Measurements from ENCODE around the gene CACNA1E.

The CACNA1E gene

DNA sequence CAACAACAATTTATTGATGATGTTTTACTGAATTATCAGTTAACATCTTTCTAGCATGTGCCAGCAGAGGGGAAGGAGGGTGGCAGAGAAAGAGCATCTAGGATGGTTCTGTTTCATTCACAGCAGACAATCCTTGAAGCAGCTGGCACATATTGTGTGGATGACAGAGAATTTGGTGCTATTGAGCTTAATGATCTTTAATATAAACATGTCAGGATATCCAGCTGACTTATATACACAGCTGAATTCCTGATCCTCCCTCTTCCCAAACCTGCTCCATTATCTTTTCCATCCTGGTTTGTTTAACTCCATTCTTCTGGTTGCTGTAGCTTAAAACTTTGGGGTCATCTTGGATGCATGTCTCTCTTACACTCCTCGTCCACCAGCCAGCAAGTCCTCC lies 218.6 kb downstream of the CACNA1E start:
- no peak for DNase-seq (ENCODE audit: low read depth)

DNA sequence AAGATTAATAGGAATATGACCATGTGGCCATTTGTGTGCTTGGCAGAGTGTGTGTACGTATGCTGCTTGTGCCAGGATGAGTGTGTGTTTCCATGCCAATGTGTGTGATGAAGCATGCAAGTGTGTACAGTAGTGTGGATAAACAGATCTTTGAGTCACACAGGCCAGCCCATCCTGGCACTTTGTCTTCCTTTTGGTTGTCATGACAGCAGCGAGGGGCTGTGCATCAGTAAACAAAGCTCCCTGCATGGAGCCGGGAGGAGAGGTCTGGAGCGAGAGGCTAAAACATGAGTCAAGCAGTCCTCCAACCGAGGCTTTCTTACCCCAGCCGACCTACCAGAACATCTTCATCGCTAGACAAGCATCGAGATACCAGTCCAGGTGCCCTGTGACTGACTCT lies 221.2 kb downstream of the CACNA1E start:
- DNase-seq (ENCODE audit: low read depth): no peak

DNA sequence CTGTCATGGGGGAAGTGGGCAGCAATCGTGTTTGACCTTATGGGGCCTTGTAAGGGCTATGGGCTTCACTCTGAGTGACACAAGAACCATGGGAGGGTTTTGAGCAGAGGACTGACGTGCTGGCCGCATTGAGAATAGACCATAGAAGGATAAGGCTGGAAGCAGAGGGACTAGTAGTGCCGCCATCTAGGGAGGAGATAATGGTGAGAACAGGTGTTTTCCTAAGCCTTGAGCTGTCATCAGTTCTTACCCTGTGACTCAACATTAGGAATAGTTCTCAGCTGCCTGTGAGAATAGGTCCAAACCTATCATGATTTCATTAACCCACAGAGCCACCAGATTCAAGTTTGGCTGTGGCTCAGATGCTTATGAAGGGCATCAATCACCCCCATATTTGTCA lies 228.5 kb downstream of the CACNA1E start:
- DNase-seq (ENCODE audit: low read depth): no peak

DNA sequence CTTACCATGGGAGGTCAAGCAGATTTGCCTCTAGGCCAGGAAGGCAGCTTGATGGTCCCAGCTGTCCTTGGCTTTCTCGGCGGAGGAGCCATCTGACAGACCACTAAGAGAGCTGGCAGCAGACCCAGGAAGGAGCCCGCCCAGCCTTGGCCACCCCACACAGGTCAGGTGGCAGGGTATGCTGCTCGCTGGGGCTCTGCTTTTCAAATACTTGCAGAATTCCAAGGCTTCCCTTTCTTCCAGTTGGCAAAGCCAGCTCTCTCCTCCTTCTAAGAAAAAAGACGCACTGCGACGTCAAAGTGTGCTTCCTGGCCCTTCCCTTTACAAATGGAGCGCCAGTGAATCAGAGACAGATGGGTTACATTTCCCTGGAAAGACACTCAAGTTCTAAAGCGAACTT lies 229.4 kb downstream of the CACNA1E start:
- no peak for DNase-seq (ENCODE audit: low read depth)

DNA sequence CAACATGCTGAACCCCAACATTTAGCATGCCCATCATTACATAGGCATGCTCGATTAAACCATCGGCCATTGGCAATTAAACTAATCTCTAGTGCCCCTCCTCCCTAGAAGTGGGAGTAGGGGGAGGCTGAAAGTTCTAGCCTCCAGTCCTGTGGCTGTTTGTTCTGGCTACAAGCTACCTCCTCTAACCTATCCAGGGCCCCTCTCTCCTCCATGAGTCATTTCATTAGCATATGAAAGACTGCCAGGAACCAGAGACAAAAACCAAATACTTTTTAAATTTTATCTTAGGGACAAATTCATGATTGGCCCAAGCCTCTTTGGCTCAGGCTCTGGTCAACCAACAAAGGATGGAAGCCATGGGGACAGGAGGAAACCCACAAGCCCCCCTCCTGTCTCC lies 231.1 kb downstream of the CACNA1E start:
- no peak for DNase-seq (ENCODE audit: low read depth)

DNA sequence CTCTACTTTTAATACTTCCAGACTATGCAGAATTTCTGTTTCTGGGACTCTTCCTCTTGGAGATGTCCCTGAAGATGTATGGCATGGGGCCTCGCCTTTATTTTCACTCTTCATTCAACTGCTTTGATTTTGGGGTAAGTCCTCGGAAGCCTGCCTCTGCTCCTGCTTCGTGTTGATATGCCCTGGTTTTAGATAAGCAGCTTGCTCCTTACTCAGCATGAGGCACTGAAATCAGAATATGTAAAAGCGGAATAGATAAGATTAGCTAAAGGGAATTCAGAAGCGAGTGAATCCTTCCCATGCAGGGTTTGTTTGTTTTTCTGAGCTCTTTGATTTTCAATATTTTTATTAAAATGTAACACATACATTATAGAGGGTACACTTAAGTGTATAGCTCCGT lies 234.7 kb downstream of the CACNA1E start:
- DNase-seq (ENCODE audit: low read depth): no peak

DNA sequence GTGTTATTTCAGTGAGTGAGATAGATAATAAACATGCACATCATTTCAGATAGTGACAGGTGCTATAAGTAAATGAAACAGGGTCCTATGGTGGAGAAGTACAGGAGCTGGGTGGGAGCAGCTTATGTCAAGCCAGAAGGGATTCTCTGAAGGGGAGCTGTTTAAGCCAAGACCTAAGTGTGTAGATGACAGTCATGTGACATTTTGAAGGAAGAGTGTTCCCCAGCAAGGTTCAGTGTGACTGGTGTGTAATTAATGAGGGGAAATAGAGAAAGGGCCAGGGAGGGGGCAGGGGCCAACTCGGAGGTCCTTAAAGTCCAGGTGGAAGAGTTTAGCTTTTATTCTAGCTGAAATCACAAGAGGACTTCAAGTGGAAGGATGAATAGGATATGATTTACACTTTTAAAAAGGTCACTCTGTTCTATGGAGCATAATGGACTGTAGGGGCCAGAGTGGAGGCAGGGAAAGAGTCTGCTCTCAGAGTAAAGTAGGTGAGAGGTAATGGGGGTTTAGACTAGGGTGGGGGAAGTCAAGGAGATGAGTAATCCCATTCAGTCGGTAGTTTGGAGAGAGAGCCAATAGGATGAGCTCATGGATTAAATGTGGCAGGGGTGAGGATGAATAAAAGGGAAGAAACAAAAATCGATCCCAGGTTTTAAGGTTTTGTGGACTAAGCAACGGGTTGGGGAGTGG lies 243.1 kb downstream of the CACNA1E start:
- no peak for DNase-seq (ENCODE audit: low read depth)

DNA sequence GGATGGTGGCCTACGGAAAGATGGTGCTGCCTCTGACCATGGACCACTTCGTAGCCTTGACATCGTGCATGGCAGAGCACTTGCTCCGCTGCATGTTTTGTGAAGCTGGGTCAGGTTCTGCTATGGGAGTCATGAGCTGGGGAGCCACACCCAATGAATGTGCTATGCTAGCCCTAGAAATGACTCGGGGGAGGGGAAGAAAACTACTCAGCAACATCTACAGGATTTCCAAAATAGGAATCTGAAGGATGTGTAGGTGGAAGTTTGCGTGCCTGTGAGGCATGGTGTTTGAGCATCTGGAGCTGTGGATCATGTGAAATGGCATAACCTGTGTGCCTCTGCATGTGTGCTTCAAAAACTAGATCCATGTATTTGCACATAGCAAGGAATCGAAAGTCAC lies 247.3 kb downstream of the CACNA1E start:
- no peak for DNase-seq (ENCODE audit: low read depth)

DNA sequence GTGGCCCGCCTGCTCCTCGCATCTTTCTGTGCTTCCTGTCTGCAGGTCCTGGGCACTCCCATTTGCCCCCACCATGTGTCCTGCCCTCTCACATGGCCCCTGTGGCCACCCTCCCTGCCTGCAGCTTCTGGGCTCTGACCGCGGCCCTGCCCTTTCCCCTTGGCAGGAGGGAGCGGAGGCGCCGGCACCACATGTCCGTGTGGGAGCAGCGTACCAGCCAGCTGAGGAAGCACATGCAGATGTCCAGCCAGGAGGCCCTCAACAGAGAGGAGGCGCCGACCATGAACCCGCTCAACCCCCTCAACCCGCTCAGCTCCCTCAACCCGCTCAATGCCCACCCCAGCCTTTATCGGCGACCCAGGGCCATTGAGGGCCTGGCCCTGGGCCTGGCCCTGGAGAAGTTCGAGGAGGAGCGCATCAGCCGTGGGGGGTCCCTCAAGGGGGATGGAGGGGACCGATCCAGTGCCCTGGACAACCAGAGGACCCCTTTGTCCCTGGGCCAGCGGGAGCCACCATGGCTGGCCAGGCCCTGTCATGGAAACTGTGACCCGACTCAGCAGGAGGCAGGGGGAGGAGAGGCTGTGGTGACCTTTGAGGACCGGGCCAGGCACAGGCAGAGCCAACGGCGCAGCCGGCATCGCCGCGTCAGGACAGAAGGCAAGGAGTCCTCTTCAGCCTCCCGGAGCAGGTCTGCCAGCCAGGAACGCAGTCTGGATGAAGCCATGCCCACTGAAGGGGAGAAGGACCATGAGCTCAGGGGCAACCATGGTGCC lies 249.1 kb downstream of the CACNA1E start:
- DNase-seq (ENCODE audit: low read depth): no peak

DNA sequence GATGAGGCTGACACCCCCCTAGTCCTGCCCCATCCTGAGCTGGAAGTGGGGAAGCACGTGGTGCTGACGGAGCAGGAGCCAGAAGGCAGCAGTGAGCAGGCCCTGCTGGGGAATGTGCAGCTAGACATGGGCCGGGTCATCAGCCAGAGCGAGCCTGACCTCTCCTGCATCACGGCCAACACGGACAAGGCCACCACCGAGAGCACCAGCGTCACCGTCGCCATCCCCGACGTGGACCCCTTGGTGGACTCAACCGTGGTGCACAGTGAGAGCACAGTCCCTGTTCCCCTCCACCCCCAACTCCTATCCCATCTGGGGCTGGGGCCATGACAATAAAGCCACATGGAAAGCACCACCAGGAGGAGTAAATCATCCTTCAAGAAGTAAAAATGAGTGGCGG lies 250.2 kb downstream of the CACNA1E start:
- DNase-seq (ENCODE audit: low read depth): no peak

DNA sequence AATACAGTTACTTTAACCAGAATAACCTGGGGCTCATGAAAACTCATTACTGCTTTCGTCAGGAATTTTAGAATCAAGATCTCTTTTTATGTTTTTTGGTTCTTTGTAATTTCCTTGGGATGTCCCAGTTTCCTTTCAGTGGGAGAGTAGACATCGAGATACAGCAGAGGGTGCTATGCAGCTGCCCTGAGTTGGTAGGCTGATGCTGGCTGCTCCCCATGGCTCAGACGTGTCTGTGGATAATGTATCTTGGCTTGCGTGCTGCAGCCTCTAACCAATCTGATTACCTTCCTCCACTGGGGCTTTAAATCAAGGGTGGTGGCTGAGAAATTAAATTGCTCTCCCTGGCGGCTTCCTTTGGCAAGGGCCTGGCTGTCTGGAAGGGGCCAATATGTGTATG lies 253.7 kb downstream of the CACNA1E start:
- no peak for DNase-seq (ENCODE audit: low read depth)

DNA sequence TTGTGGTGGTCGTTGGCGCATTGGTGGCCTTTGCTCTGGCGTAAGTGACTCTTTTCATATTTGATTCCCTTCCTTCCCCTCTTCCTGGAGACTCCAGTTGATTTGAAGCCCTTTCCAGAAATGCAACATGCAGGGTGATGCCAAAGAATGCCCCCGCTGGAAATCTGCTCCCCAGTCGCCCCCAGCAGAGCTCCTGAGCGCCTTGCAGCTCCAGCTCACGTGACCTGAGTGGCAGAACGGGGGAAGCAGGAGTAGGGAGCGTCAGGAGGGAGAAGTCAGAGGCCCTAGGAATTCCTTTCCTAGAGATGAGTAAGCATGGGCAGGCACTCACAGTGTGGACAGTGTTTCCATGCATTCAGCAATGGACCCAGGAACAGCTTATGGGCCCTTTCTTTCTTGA lies 255.9 kb downstream of the CACNA1E start:
- DNase-seq (ENCODE audit: low read depth): no peak

DNA sequence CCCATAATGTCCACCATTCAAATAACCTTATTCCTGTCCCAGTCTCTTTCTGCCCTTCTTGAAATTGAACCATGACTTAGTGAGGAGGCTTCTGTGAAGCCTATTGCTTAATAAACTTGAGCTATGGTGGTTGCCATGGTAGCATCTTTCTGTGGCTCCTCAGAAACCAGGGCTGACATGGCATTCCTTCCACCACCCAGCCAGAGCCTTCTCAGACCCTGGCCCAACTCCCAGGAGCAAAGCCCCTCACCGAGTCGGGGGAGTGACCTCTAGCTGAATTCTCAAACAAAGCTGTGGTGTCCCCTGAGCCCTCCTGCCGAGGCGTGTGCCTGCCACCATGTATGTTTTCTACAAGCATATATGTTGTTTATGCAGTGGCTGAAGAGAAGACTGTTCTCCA lies 259.1 kb downstream of the CACNA1E start:
- no peak for DNase-seq (ENCODE audit: low read depth)

DNA sequence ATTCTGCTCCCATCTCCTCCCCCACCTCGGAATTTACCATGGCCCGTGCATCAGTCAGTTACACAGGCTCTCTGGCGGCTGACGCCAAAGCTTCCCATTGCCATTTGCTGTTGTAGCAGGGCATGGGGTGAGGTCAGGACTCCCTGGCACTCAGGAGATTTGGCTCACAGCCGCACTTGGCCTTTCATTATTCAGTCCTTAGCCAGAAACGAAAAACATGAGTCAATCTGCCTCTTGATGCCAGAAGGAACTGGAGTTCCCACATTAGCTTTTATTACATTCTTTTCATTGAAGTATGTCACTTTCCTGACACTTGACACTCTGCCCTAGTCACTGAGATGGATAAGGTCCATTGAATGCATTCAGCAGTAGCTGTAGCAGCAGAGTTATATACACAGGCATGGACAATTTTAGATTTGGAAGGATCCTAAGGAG lies 260.6 kb downstream of the CACNA1E start:
- DNase-seq (ENCODE audit: low read depth): no peak

DNA sequence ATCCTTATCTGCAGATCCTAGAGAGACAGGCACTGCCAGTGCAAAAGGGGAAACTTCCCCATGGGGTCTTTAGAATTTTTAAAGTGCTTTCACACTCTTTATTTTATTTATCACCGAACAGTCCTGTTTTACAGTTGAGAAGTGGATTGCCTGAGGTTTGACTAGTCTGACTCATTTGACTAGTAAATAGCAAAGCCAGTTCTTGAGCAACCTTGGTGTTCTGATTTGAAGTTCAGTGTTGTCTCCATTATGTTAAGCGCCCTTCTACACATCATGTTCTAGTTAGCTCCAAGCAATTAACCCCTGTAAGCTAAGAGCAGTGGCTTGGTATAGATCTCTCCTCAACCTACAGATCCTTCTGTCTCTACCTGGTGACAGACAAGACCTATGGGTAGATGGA lies 262.9 kb downstream of the CACNA1E start:
- DNase-seq (ENCODE audit: low read depth): no peak

DNA sequence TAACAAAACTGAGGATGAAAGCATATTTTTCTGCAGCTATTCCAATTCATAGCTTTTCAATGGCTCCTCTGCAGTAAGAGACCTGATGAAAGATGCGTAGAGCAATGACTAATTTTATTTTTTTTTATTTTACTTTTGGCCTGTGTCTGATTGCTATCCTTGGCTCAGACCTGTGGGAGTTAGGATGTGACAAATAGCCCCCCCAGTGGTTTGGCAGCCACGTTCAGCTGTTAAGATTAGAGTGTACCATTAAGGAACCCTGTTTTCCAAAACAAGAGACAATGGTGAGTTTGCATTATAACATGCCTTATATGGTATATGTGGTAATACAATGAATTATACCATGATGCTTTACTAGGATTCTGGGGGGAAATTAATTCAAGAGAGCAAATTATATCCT lies 264.7 kb downstream of the CACNA1E start:
- no peak for DNase-seq (ENCODE audit: low read depth)

DNA sequence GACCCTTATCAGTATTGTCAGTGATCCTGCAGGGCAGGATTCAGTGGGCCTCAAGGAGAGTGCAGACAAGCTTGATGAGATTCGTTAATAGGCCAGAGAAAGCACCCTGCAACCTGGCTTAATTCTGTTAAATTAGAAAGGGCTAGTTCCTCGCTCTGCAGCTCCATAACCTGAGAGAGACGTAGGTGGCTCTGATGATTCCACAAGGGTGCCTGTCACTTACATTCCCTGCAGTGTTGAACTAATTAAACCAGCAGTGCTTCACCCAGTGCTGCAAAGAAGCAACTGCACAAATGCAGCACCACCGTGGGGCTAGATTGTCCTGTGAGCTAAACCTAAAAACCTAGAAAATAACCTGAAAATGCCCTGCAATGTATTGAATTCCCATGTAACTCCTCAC lies 270.8 kb downstream of the CACNA1E start:
- no peak for DNase-seq (ENCODE audit: low read depth)

DNA sequence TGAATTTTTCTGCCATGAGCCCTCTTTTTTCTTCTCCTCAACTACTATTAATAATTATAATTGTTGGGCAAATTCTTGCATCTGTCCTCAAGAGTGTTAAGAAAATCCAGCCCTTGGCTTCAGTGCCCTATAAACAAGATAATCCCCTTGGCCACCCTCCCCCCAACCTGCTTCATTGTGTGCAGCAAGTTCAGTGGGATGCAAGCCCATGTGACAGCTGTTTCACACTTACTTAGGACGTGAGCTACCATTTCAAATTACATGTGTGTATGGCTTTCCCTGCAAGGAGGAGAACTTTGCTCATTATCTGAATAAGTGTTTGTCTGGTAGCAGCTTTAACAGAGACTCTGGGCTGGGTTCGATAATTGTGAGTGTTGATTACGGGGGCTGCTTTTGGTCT lies 276.2 kb downstream of the CACNA1E start:
- no peak for DNase-seq (ENCODE audit: low read depth)

DNA sequence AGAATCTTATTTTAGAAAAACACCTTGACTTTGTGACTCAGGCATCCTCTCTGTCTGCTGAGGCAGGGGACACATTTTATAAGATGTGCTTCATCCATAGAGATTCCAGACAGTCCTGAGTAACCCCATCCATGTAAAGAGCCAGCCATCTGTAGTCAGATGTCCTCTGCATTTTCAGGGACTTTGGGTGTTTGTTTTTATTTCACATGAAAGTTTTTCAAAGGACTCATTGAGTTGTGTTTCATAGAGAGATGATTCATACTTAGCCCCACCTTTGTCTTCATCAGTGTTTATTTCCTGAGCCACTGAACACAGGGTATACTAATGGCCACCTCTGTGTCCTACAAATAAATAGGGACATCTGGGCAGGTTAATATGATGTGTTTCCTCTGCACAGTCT lies 280.4 kb downstream of the CACNA1E start:
- no peak for DNase-seq (ENCODE audit: low read depth)

DNA sequence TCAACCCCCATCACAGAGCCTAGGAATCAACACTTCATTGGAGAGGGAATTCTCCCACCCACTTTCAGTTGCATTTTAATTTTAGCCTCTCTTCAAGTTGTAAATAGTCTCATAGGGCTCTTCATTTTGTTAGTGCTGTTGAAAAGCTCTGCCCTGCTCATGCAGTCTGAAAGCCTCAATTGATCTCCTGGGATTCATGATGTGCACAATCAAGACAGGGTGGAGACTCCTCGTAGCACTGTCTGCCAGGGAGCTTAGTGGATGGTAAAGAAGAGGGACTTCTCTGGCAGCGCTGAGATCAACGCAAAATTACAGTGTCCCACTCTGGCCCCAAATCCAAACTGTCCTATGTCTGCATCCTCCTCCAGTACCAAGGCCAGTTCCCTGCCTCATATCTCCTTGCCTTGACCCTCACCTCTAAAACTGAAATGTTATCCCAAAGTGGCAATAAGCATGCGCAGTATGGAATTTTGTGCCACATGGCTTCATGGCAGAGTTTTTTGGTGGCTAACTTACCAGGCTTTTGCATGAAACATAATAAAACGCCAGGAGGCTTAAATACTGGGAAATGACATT lies 282.2 kb downstream of the CACNA1E start:
- no peak for DNase-seq (ENCODE audit: low read depth)

DNA sequence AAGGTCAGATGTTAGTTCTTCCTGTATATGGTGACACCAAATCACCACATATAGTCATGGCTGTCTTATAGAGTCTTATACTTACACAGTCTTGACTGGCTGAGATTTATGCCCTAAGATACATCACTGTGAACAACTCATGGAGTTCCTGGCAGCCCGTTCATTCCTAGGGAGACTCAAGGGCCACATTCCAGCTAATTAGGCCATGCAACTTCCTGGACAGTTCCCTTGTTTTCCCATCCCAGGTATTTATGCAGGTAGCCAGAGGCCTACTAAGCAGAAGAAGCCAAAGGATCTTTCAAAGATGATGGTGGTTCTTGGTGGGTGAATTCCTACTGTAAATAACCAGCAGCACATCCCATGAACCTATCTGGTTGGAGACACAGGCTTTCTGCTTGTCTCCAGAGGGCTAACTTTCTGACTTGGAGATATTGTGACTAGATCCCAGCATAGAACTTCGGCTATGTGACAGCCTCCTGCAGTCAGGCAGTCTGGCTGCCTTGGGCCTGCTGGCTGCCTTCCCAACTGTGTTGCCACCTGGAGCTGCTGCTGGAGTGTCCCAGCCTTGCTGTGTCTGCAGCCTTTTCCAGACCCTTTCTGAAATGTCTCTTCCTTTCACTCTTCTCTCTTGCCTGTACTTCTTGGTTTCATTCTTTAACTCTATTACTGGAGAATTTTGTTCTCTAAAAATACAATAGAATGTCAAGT lies 283.8 kb downstream of the CACNA1E start:
- DNase-seq (ENCODE audit: low read depth): no peak

DNA sequence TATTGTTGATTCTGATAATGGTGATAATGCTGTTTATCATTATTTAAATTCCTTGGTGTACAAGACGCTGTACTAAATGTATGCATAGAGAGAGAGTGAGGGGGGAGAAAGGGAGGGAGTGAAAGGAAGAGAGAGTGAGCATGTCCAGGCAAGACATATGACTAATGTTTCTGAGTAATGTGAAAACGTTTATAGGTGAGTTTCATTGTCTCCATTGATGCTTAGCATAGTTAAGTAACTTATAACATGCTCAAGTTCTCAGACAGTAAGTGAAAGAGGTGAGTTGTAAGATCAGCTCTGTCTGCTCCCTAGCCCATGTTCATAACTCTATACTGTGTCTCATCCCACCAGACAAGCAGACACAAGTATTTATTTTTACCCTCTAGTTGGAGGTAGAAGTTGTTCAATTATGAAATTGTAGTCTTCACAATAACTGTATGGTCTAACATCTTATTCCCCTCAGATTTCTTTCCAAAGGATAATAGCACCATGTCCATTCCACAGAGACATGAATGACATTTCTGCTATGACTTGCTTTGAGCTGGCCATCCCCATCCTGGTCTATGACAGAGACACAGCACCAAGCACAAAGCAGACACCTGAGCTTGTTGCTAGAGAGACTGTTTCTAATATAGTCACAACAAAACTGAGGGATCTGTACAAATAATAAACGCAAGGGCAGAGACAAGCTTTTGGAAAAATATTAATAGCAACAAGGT lies 285.1 kb downstream of the CACNA1E start:
- DNase-seq (ENCODE audit: low read depth): no peak

Data from stromal cell of bone marrow (primary cell).